CD4-positive, alpha-beta T cell treated with Interleukin-21 for 1 hour (primary cell): Measurements from ENCODE around the gene NT5M.

Source experiments
- DNase-seq: peaks from one replicate; pipeline ENCODE4 v3.0.0-alpha.2; 2020

NT5M gene

GRCh38 chr17:17343896-17344506 lies 40.8 kb downstream of the NT5M start:
- DNase-seq: no peak

GRCh38 chr17:17344507-17345293 lies 41.5 kb downstream of the NT5M start:
- no peak for DNase-seq

DNA sequence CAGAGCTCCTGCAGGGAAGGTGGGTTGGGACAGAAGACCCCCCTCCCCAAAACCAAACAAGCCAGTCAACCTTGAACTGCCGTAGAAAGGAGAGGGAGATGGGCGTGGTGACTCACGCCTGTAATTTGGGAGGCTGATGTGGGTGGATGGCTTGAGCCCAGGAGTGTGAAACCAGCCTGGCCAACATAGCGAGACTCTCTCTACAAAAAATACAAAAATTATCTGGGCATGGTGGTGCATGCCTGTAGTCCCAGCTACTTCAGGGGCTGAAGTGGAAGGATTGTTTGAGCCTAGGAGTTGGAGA lies 42.1 kb downstream of the NT5M start:
- no peak for DNase-seq

DNA sequence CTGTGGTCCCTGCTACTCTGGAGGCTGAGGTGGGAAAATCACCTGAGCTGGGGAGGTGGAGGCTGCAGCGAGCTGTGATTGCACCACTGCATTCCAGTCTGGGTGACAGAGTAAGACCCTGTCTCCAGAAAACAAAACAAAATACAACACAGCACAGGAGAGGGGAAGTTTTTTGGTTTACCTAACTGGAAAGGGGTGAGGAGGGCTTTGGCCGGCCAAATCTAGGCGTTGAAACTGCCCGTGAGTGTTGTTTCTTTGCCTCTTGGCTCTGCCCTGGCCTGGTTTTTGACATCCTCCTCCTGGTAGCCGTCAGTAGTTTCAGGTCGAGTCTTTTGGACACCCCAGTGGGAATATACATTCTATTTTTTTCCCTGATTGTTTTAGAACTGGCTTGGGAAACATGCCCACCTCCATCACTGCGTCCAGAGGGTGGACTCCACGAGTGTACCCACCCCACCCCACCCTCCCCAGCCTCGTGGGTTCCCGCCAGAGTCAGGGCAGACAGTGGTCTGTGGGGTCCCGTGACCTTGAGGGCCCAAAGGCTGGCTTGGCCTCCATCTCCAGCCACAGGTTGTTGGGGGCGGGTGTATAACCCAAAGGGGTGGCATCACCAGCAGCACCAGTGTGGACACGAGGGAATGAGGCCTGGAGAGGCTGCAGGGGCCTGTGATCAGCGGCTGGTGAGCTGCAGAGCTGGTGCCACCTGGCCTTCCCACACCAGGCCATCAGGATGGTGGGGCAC lies 42.7 kb downstream of the NT5M start:
- DNase-seq: no peak

- no peak for DNase-seq
Observed at GRCh38 chr17:17346428-17347233, 43.5 kb downstream of the NT5M start.

- DNase-seq: no peak
Observed at GRCh38 chr17:17347234-17347955, 44.2 kb downstream of the NT5M start.

DNA sequence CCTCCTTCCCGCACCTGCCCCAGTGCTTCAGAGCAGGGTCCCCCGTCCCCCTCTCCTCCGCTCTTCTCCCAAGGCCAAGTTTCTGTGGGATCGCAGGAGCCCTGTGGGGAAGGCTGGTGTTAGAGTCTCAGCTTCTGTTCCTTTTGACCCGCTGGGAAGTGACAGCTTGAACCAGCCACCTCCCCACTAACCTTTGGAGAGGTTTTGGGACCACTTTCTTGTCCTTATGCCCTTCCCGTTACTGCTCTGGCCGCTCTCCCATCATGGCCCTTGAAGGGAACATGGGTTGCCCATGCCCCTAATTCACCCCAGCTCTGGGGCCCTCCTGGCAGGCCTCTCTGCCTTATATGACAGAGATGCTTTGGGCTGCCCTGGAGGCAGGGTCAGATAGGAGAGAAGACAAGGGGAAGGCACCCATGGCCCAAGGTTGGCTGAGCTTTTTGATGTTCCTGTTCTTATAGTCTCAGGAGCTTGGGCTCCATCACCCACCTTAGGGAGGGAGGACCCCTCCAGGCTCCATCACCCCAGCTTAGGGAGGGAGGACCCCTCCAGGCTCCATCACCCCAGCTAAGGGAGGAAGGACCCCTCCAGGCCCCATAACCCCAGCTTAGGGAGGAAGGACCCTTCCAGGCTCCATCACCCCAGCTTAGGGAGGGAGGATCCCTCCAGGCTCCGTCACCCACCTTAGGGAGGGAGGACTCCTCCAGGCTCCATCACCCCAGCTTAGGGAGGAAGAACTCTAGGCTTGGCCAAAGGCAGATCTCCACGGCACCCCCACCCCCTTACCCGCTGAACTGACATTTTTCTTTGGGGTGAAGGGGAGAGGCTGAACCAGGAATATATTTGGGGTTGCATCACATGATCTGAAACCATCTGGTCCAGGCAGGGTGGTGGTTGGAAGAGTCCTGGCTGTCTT lies 45.0 kb downstream of the NT5M start:
- no peak for DNase-seq

- DNase-seq: no peak
Observed at GRCh38 chr17:17348872-17349723, 45.9 kb downstream of the NT5M start.

- no peak for DNase-seq
Observed at GRCh38 chr17:17349724-17350106, 46.5 kb downstream of the NT5M start.

- DNase-seq: no peak
Observed at GRCh38 chr17:17350491-17351355, 47.5 kb downstream of the NT5M start.

DNA sequence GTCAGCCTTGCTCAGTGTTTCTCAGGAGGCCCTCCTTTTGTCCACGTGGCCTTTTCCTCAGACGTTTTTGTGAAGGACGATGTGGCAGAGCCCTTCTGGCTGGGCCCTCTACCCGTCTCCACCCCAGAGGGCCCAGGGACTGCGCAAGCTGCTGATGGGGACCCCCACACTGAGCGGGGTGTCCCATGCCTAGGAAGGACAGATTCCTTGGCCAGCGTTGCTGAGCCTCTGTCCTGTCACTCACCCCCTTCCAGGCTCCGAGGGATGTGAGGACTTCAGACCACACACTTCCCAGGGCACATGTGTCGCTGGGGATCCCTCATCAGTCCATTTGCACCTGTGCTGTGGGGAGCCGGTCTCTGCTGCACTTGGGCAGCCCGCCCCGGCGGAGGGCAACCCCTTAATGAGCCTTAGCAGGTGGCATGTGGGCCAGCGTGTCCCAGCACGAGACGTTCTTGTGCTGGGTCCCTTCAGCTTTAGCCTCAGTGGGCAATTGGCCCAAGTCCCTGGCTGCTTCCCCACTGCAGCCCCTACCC lies 48.3 kb downstream of the NT5M start:
- DNase-seq: no peak

DNA sequence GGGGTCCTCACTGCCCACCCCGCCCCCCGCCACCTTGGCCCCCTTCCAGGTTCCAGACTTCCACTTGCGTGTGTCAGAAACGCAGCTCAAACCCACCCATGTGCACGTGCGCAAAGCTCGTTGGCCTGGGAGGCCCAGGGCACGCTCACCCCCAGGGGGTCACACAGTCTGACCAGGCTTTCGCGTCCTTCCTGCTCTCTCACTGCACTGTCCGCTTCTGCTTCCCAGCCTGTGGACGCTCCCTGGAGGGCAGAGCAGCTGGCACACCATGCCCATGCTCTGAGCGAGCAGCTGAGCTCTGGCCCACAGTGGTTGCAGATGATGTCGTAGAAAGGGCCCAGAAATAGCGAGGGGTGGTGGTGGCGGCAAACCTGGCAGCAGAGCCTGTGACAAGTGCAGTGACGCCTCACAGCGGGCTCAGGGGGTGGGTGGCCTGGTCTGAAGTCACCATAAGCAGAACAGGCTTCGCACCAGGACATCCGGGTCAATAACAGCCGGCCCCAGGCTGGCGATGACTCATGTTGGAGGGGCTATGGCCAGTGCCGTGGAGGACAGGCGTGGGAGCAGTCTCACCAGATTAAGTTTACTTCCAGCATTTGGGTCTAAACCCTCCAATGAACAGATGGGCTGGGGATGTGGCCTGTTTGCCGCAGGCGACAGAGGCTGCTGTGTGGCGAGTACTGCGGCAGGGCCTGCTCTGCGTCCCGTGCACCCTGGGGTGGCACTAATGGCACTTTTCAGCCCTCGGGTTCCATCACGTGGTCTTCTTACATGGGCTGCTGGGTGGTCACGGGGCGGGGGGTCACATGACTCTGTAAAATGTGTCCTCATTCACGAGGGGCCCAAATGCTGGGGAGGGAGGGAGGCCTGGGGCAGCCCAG lies 49.0 kb downstream of the NT5M start:
- DNase-seq: no peak

DNA sequence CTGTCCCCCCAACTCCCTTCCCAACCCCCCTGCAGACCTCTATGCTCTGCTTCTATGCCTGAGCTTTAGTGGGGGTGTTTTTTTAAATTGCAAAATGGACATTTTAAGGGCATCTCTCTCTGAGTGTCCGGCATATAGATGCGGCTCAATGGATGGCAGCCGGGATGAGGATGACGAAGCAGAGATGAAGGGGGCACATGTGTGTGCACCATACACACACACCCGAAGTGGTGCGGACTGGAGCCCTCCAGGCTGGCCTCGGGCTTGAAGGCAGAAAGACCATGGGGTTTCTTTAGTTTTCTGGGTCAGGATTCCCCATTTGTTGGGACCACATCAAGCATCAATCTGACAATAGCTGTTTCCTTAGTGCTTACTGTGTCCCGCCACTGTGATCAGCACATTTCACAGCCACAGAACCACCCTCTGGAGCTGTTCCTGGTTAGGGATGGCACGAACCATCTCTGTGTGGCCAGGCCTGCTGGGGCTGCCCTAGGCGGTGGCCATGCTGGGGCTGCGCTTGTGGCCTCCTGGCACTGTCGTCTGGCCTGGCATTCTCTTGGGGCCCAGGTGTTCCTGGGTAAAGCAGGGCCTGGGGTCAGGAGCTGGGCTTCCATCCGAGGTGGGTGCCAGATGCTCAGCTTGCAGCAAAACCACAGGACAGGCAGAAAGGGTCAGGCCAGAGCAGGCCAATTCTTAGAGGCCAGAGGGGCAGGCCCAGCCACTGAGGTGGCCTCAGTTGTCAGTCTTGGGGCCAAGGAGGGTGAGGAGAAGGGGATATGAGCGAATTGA lies 49.9 kb downstream of the NT5M start:
- DNase-seq: no peak

DNA sequence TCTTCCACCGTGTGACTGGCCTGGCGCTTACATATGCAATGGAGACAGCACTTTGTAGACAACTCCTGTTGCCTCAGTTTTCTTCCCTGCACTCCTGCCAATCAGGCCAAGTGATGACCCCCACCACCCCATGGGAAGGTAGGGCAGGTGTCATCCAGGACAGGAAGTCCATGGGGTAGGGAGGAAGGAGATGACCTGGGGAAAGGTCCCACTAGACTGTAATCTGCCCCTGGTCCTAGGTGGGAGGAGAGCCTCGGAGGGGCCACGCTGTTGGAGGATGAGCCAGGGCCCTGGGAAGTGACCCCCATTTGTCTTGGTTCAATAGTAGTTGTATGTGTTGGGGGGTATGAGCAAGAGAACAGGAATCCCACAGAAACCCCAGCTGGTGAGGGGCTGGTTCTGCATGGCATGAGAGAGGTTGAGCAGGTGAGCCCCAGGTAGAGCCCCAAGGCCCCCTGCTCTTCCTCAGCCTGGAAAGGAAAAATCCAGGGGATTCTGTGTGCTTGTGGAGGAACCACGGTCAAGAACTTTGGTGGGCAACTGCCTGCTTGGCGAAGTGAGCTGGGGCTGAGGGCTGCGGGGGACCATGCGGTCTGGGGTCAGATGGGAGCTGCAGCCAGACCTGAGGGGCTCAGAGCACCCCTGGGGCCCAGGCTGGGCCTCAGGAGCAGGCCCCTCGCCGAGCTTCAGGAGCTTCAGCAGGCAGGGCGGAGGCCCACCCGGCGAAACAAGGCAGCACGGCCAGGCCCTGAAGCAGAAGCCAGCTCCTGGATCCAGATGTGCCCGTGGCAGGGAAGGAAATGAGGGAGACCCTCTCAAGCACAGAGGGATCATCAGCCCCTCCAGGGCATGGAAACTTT lies 50.7 kb downstream of the NT5M start:
- no peak for DNase-seq

GRCh38 chr17:17354560-17355349 lies 51.6 kb downstream of the NT5M start:
- peak; percentile 78 for DNase-seq
